Fibroblast of skin of abdomen (primary cell): ENCODE data around the gene P2RX2.
A peak's percentile ranks its signal among the peaks of the same experiment; 100 is the strongest.
"Not testable (repeated sequence)": the region's sequence is repeated elsewhere in the genome, so short reads cannot be mapped to it uniquely, and the experiment has no call there.

ENCODE experiments used
- DNase-seq: peaks from one replicate; pipeline ENCODE4 v3.0.0-alpha.2; 2013

P2RX2 gene

DNA sequence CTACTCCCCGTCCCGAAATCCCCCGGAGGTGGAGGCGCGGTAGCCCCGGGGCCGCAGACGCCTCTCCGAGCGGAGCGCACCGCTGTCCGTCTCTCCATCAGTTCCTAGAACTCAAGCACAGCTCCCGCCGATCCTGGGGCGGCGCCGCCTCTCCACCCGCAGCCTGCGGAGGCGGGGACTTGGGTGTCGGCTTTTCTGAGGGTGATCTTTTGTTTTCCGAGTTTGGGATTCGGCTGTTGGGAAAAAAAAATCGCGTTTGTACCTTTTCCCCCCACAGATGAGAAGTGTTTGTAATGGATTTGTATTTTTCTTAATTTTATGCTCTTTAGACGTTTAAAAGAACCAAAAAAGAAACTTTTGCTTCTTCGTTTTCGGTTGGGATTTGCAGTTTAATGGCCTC, 34.8 kb upstream of the P2RX2 start:
- no peak for DNase-seq

- no peak for DNase-seq
Measured at GRCh38 chr12:132584429-132584828, 34.1 kb upstream of the P2RX2 start.

GRCh38 chr12:132585177-132585576, 33.4 kb upstream of the P2RX2 start:
- no peak for DNase-seq

DNA sequence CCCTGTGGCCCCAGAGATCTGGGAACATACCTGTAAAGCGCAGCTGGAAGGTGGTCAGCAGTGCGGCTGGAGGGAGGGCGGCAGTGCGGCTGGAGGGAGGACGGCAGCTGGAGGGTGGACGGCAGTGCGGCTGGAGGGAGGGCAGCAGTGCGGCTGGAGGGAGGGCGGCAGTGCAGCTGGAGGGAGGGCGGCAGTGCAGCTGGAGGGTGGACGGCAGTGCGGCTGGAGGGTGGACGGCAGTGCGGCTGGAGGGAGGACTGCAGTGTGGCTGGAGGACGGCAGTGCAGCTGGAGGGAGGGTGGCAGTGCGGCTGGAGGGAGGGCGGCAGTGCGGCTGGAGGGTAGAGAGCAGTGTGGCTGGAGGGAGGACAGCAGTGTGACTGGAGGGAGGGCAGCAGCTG, 31.6 kb upstream of the P2RX2 start:
- no peak for DNase-seq

DNA sequence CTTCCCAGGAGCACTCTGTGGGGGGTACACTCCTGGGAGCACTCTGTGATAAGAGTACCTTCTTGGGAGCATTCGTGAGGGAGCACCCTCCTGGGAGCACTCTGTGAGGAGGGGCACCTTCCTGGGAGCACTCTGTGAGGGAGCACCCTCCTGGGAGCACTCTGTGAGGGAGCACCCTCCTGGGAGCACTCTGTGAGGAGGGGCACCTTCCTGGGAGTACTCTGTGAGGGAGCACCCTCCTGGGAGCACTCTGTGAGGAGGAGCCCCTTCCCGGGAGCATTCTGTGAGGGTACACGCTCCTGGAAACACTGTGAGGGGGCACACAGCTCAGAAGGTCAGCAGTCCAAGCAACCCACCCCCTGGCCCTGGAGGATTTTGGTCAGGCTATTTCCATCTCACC, 30.8 kb upstream of the P2RX2 start:
- DNase-seq: no peak

GRCh38 chr12:132588319-132588718, 30.3 kb upstream of the P2RX2 start:
- DNase-seq: no peak

GRCh38 chr12:132588821-132589669, 29.5 kb upstream of the P2RX2 start:
- no peak for DNase-seq

DNA sequence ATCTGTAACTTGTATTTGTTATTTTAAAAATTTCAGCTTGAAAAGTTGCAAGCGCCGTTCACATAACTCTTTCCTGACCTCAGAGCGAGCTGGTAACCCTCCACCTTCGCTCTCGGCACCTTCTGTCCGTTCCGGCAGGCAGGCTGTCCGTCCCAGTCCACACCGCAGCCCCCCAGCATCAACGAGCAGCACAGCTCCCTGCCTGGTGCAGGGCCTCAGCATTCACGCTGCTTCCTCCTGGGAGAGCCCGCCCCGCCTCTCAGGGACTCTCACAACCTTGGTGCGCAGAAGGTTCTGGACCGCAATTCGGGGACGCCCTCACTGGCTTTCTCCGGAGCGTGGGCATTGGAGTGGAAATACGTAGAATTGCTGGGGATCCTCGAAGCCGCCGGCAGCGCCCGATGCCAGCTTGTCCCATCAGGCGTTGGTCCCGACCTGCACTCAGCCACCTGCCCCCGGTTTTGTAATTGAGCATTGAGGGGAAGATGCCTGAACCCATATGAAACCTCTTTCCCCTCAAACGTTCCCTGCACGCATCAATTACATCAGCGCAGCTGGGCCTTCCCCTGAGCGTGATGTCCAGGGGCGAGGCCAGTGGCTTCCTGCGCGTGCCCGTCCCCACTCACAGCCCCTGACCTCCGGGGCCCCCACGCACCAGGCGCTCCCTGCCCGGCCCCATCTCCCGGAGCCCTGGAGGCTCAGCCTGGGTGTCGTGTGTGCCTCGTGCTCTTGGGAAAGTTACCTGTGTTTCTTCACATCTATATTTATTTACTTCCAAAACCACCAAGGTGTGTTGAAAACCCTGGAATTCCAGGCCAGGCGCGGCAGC, 27.3 kb upstream of the P2RX2 start:
- DNase-seq: no peak

DNA sequence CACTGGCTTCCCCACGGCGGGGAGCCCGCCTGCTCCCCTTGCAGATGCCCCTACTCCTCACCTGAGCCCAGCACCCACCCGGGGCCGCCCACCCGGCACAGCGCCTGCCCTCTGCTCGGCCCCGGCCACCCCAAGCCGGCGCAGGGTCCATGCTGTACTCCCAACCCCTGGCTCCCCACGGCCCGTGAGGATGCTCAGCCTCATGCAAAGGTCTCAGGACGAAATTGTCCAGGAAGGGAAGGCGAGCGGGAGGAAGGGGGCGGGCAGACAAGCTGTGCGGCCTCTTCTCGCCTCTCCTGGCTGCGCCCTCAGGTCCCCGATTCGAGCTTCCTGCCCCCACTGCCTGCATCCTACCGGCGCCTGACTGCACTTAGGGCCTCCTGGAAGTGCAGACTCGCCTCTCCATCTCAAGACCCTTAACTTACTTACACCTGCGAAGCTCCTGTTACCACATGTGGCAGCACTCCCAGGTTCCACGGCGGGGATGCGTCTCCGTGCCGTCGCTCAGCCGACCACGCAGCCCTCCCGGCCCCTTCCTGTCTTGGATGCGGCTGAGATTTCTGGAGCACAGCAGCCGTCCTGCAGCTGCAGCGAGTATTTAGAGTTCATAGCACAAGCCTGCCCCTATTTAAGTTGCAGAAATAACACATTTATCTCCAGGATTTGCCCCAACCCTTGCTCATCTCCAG, 26.1 kb upstream of the P2RX2 start:
- DNase-seq: no peak

GRCh38 chr12:132593071-132593470, 25.5 kb upstream of the P2RX2 start:
- DNase-seq: no peak

GRCh38 chr12:132593521-132593920, 25.1 kb upstream of the P2RX2 start:
- no peak for DNase-seq

GRCh38 chr12:132593938-132594358, 24.6 kb upstream of the P2RX2 start:
- peak; percentile 85 for DNase-seq

DNA sequence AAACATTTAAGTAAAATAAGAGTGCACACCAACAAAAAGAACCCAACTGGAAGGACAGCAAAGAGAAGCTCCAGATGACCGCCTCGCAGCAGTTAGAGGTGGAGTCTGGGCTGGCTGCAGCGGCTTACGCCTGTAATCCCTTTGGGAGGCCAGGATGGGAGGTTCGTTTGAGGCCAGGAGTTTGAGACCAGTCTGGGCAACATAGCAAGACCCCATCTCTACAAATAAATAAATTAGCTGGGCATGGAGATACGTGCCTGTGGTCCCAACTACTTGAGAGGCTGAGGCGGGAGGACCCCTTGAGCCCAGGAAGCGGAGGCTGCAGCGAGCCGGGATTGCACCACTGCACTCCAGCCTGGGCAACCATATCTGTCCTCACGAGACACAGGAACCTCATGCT, 23.4 kb upstream of the P2RX2 start:
- no peak for DNase-seq

- peak; percentile 55 for DNase-seq
Measured at GRCh38 chr12:132596016-132596415, 22.6 kb upstream of the P2RX2 start.

- DNase-seq: peak; percentile 67
Measured at GRCh38 chr12:132597333-132598316, 21.0 kb upstream of the P2RX2 start.

DNA sequence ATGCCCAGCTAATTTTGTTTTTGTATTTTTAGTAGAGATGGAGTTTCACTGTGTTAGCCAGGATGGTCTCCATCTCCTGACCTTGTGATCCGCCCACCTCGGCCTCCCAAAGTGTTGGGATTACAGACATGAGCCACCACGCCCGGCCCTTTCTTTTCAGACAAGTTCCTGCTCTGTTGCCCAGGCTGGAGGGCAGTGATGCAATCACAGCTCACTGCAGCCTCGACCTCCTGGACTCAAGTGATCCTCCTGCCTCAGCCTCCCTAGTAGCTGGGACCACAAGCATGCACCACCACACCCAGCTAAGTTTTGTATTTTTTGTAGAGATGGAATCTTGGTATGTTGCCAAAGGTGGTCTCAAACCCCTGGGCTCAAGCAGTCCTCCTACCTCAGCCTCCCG, 19.1 kb upstream of the P2RX2 start:
- not testable (repeated sequence) for DNase-seq

GRCh38 chr12:132600048-132601032, 18.2 kb upstream of the P2RX2 start:
- peak; percentile 68 for DNase-seq

GRCh38 chr12:132601171-132601883, 17.2 kb upstream of the P2RX2 start:
- no peak for DNase-seq

GRCh38 chr12:132602572-132603239, 15.9 kb upstream of the P2RX2 start:
- no peak for DNase-seq
